ENCODE results near the gene ADAM8.

Gene ADAM8

DNA sequence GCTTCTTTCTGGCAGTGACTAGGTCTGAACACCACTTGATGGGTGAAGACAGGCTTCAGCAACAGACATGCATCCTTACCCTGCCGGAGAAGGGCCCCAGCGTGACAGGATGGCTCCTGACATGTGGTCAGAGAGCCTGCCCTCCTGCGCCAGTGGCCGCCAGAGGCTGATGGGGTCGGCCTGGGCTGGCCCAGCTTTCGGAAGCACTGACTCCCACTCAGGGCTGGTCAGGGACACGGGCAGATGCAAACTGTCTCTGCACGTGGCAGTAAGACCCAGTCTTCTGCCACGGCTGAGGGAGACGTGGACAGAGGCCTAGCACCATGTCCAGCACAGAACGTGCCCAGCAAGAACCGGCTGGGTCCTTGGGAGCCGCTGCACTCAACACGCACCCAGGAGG, 21.8 kb upstream of the ADAM8 start:
- no peak for TF ChIP-seq GABPA (IDR thresholded peaks at IDR 0.05; ENCODE audit: low read depth)
- TF ChIP-seq, protein P1, sequence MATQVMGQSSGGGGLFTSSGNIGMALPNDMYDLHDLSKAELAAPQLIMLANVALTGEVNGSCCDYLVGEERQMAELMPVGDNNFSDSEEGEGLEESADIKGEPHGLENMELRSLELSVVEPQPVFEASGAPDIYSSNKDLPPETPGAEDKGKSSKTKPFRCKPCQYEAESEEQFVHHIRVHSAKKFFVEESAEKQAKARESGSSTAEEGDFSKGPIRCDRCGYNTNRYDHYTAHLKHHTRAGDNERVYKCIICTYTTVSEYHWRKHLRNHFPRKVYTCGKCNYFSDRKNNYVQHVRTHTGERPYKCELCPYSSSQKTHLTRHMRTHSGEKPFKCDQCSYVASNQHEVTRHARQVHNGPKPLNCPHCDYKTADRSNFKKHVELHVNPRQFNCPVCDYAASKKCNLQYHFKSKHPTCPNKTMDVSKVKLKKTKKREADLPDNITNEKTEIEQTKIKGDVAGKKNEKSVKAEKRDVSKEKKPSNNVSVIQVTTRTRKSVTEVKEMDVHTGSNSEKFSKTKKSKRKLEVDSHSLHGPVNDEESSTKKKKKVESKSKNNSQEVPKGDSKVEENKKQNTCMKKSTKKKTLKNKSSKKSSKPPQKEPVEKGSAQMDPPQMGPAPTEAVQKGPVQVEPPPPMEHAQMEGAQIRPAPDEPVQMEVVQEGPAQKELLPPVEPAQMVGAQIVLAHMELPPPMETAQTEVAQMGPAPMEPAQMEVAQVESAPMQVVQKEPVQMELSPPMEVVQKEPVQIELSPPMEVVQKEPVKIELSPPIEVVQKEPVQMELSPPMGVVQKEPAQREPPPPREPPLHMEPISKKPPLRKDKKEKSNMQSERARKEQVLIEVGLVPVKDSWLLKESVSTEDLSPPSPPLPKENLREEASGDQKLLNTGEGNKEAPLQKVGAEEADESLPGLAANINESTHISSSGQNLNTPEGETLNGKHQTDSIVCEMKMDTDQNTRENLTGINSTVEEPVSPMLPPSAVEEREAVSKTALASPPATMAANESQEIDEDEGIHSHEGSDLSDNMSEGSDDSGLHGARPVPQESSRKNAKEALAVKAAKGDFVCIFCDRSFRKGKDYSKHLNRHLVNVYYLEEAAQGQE (IDR thresholded peaks at IDR 0.05; ENCODE audit: insufficient replicate concordance, low read depth) = no peak
- TF ChIP-seq, protein P2, sequence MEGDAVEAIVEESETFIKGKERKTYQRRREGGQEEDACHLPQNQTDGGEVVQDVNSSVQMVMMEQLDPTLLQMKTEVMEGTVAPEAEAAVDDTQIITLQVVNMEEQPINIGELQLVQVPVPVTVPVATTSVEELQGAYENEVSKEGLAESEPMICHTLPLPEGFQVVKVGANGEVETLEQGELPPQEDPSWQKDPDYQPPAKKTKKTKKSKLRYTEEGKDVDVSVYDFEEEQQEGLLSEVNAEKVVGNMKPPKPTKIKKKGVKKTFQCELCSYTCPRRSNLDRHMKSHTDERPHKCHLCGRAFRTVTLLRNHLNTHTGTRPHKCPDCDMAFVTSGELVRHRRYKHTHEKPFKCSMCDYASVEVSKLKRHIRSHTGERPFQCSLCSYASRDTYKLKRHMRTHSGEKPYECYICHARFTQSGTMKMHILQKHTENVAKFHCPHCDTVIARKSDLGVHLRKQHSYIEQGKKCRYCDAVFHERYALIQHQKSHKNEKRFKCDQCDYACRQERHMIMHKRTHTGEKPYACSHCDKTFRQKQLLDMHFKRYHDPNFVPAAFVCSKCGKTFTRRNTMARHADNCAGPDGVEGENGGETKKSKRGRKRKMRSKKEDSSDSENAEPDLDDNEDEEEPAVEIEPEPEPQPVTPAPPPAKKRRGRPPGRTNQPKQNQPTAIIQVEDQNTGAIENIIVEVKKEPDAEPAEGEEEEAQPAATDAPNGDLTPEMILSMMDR (IDR thresholded peaks at IDR 0.05; ENCODE audit: insufficient read depth, low read length) = no peak
- TF ChIP-seq POLR2AphosphoS5 (IDR thresholded peaks at IDR 0.05; ENCODE audit: low read depth) = no peak
- TF ChIP-seq SPI1 (IDR thresholded peaks at IDR 0.05; ENCODE audit: borderline replicate concordance, low read depth) = no peak
- DNase-seq (ENCODE audit: low read depth in 1 of 2, low spot score in 1 of 2) = no peak
- H3K27ac ChIP-seq (replicated peaks) = no peak overlapping the region

GRCh38 chr10:133297504-133297903, 20.8 kb upstream of the ADAM8 start:
- no peak overlapping the region for H3K4me3 ChIP-seq (replicated peaks; ENCODE audit: insufficient read depth, low read length)
- H3K27ac ChIP-seq (replicated peaks) = no peak overlapping the region
- TF ChIP-seq, protein P2 (IDR thresholded peaks at IDR 0.05; ENCODE audit: insufficient read depth, low read length) = no peak
- TF ChIP-seq GABPA (IDR thresholded peaks at IDR 0.05; ENCODE audit: low read depth) (no peak), SPI1 (IDR thresholded peaks at IDR 0.05; ENCODE audit: borderline replicate concordance, low read depth) (no peak), POLR2AphosphoS5 (IDR thresholded peaks at IDR 0.05; ENCODE audit: low read depth) (no peak)
- TF ChIP-seq, protein P1 (IDR thresholded peaks at IDR 0.05; ENCODE audit: insufficient replicate concordance, low read depth) = no peak
- no peaks in the 10 kb centered on the region for H3K27me3 ChIP-seq (ENCODE audit: insufficient read depth, poor library complexity, severe bottlenecking)
- no peak for DNase-seq (ENCODE audit: low read depth in 1 of 2, low spot score in 1 of 2)

More for the DNA sequence above, 21.8 kb upstream of the ADAM8 start:
- no peak overlapping the region for H3K4me3 ChIP-seq (replicated peaks; ENCODE audit: insufficient read depth, low read length)
- no peaks in the 10 kb centered on the region for H3K27me3 ChIP-seq (ENCODE audit: insufficient read depth, poor library complexity, severe bottlenecking)

GRCh38 chr10:133295426-133296320, 19.0 kb upstream of the ADAM8 start:
- no peak for DNase-seq (ENCODE audit: low read depth in 1 of 2, low spot score in 1 of 2)
- Histone ChIP-seq H3K4me3 (replicated peaks; ENCODE audit: insufficient read depth, low read length) (no peak overlapping the region), H3K27ac (replicated peaks) (no peak overlapping the region), H3K27me3 (ENCODE audit: insufficient read depth, poor library complexity, severe bottlenecking) (no peaks in the 10 kb centered on the region)
- TF ChIP-seq GABPA (IDR thresholded peaks at IDR 0.05; ENCODE audit: low read depth) = no peak
- TF ChIP-seq, protein P2 (IDR thresholded peaks at IDR 0.05; ENCODE audit: insufficient read depth, low read length) = no peak
- TF ChIP-seq POLR2AphosphoS5 (IDR thresholded peaks at IDR 0.05; ENCODE audit: low read depth) = no peak; the same call in 1 of the 2 replicates
- no peak for TF ChIP-seq SPI1 (IDR thresholded peaks at IDR 0.05; ENCODE audit: borderline replicate concordance, low read depth)
- TF ChIP-seq, protein P1 (IDR thresholded peaks at IDR 0.05; ENCODE audit: insufficient replicate concordance, low read depth) = no peak

Measured in HL-60 (cell line).